Measurements from ENCODE around the gene NGDN.

GRCh38 chr14:23460960-23461359 lies 8.5 kb upstream of the NGDN start:
- no peak for TF ChIP-seq POLR2A (IDR thresholded peaks at IDR 0.05; ENCODE audit: low read length)
- TF ChIP-seq GATA1 (IDR thresholded peaks at IDR 0.05; ENCODE audit: low read depth, low read length), result no peak
